AG09309 (cell line): Measurements from ENCODE around the gene MRPL9.
"Not testable (repeated sequence)": the region's sequence is repeated elsewhere in the genome, so short reads cannot be mapped to it uniquely, and the experiment has no call there.

Experiments used
- DNase-seq: peaks from one replicate; pipeline ENCODE4 v3.0.0-alpha.2; 2010; ENCODE audit warnings: low read depth
- H3K4me3 ChIP-seq: 2 replicates; pipeline ENCODE4 v1.5.1; 2011; ENCODE audit warnings: mild to moderate bottlenecking, low read depth, low read length, moderate library complexity; ENCODE audit not compliant: control insufficient read depth
- CTCF ChIP-seq: IDR thresholded peaks from 2 replicates; pipeline ENCODE4 v1.5.1; 2011; ENCODE audit warnings: mild to moderate bottlenecking, low read depth, low read length, inconsistent platforms; ENCODE audit not compliant: insufficient read depth, control insufficient read depth; ENCODE audit errors: missing control alignments

The MRPL9 gene

DNA sequence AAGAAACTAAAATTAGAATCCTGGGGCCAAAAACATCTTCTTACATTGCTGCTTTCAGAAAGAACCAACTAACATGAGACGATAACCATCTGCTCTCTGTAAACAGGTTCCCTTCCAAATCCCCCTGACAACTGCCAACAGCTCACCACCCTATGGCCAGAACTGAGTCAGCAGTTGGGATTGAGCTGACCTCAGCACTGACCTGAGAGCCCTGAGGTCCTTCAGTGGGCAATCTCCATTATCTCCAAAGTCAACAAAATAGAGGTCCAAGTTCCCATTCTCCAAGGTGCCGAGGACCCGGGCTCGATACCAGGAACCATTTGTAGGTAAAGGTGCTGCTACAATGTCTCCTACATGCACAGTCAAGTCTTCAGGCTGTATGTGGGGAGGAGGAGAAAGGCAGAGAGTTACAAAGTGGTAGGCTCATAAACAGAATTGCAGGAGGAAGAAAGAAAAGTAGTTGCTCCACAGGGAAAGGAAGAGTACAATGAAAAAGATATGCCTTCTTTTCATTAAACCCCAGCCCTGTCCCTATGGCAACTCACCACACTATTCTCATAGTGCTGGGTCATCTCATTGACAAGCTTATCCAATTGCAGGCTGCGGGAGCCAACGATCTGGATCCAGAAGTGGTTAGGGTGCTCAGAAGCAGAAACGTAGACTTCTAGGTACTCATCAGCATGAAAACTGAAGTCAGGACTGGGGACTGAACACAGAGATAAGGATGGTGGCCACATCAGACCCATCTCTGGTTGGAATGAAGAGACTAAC, 12.8 kb upstream of the MRPL9 start:
- no peak overlapping the region for H3K4me3 ChIP-seq
- no peak for TF ChIP-seq CTCF
- DNase-seq, result no peak

GRCh38 chr1:151774256-151774922, 11.1 kb upstream of the MRPL9 start:
- no peak for TF ChIP-seq CTCF
- DNase-seq, result no peak
- H3K4me3 ChIP-seq, result no peak overlapping the region

GRCh38 chr1:151773702-151774101, 10.4 kb upstream of the MRPL9 start:
- no peak for DNase-seq
- no peak for TF ChIP-seq CTCF
- H3K4me3 ChIP-seq, result no peak overlapping the region

DNA sequence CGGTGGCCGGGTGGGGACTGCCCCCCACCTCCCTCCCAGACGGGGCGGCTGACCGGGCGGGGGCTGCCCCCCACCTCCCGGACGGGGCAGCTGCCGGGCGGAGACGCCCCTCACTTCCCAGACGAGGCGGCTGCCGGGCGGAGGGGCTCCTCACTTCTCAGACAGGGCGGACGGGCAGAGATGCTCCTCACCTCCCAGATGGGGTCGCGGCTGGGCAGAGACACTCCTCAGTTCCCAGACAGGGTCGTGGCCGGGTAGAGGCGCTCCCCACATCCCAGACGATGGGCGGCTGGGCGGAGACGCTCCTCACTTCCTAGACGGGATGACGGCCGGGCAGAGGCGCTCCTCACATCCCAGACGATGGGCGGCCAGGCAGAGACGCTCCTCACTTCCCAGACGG, 6.0 kb upstream of the MRPL9 start:
- not testable (repeated sequence) for DNase-seq, H3K4me3 ChIP-seq

DNA sequence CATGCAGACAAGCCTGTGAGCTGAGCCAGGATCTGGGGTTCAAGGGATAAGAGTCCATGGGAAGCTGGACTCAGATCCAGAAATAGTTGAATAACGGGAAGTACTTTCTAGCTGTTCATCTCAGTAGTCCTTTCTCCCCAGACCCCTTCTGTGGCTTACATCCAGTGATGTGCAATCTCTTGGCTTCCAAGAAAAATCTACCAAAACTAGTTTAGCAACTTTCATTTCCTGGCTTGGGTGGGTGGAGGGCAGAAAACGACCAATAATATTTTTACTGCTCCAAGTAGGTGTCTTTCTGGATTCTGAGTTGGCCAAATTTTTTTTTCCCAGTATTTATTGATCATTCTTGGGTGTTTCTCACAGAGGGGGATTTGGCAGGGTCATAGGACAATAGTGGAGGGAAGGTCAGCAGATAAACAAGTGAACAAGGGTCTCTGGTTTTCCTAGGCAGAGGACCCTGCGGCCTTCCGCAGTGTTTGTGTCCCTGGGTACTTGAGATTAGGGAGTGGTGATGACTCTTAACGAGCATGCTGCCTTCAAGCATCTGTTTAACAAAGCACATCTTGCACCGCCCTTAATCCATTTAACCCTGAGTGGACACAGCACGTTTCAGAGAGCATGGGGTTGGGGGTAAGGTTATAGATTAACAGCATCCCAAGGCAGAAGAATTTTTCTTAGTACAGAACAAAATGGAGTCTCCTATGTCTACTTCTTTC, 5.2 kb upstream of the MRPL9 start:
- DNase-seq, result not testable (repeated sequence)

DNA sequence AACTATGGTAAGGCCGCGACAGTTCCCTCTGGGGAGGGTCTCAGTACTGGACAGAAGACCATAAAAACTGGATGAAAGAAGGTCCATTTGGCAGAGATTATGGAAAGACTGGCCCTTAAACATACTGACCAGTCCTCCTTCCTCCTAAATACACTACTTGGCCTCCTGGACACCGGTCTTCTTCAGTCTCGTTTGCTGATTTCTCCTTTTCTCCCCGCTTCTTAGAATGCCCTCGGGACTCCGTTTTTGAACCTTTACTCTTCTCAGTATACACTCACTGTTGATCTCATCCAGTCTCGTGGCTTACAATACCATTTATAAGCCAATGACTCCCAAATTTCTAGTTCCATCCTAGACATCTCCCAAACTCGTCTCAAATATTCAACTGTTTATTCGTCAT, 694 bp upstream of the MRPL9 start:
- DNase-seq, result no peak
- no peak for TF ChIP-seq CTCF
- H3K4me3 ChIP-seq, result peak overlapping the region; percentile 96

More for the DNA sequence above, 5.2 kb upstream of the MRPL9 start:
- not testable (repeated sequence) for H3K4me3 ChIP-seq

DNA sequence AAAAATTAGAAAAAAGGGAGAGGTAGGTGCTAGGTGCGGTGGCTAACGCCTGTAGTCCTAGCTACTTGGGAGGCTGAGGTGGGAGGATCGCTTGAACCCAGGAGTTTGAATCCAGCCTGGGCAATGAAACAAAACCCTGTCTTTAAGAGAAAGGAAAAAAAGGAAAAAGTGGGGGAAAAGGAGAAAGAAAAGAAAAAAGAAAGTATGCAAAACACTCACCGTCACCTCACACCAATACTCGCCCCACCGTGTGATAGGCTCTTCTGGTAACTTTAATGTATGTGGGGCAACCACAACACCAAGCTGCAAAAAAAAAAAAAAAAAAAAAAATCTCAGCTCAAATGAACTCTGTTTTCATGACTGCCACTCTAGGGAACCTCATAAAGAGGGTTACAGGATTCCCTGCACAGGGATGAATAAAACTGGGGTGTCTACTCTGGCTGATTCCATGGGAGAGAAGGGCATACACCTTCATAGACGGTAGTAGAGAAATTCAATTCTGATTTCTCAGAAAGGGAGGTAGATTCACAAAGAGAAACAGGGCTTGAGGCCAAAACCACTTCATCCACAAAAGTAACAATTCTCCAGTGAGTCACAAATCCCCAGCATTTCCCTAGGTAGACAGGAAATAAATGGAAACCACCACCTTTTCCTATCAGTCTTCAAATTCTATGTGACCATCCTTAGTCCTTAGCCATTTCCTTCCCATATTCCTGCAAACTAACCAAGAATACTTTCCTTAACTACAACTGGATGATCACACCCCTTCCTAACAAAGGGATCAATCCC, 2.5 kb downstream of the MRPL9 start:
- no peak for TF ChIP-seq CTCF
- H3K4me3 ChIP-seq, result no peak overlapping the region
- no peak for DNase-seq
